ENCODE results near the gene ANKRD63.

ANKRD63 gene

GRCh38 chr15:40264321-40265153 lies 18.3 kb downstream of the ANKRD63 start:
- in situ Hi-C loops (cut with HindIII; ENCODE audit: low sequenced_read_pairs): loop anchor here (5.0 kb wide), 1 partner anchor 102 kb away; the partner anchor contains the start of gene BUB1B

- in situ Hi-C loops (cut with HindIII; ENCODE audit: low sequenced_read_pairs): loop anchor here (5.0 kb wide), 1 partner anchor 101 kb away; the partner anchor contains the start of gene BUB1B
These were observed 19.7 kb downstream of the ANKRD63 start for GRCh38 chr15:40263024-40263754.

- in situ Hi-C loops (cut with HindIII; ENCODE audit: low sequenced_read_pairs): no loop called here
These were observed 23.8 kb downstream of the ANKRD63 start for GRCh38 chr15:40259021-40259420.

GRCh38 chr15:40258544-40258943 lies 24.3 kb downstream of the ANKRD63 start:
- in situ Hi-C loops (cut with HindIII; ENCODE audit: low sequenced_read_pairs): no loop called here

GRCh38 chr15:40257656-40258450 lies 25.0 kb downstream of the ANKRD63 start:
- in situ Hi-C loops (cut with HindIII; ENCODE audit: low sequenced_read_pairs): no loop called here

GRCh38 chr15:40256638-40257235 lies 26.1 kb downstream of the ANKRD63 start:
- in situ Hi-C loops (cut with HindIII; ENCODE audit: low sequenced_read_pairs): no loop called here

GRCh38 chr15:40255033-40255432 lies 27.8 kb downstream of the ANKRD63 start:
- in situ Hi-C loops (cut with HindIII; ENCODE audit: low sequenced_read_pairs): no loop called here

GRCh38 chr15:40254452-40254851 lies 28.4 kb downstream of the ANKRD63 start:
- in situ Hi-C loops (cut with HindIII; ENCODE audit: low sequenced_read_pairs): no loop called here

- in situ Hi-C loops (cut with HindIII; ENCODE audit: low sequenced_read_pairs): no loop called here
These were observed 29.6 kb downstream of the ANKRD63 start for GRCh38 chr15:40253167-40253790.

GRCh38 chr15:40252438-40253166 lies 30.3 kb downstream of the ANKRD63 start:
- in situ Hi-C loops (cut with HindIII; ENCODE audit: low sequenced_read_pairs): no loop called here

GRCh38 chr15:40252141-40252437 lies 30.8 kb downstream of the ANKRD63 start:
- in situ Hi-C loops (cut with HindIII; ENCODE audit: low sequenced_read_pairs): no loop called here

- in situ Hi-C loops (cut with HindIII; ENCODE audit: low sequenced_read_pairs): no loop called here
These were observed 31.3 kb downstream of the ANKRD63 start for GRCh38 chr15:40251486-40252140.

- in situ Hi-C loops (cut with HindIII; ENCODE audit: low sequenced_read_pairs): no loop called here
These were observed 31.9 kb downstream of the ANKRD63 start for GRCh38 chr15:40250771-40251483.

GRCh38 chr15:40250304-40250656 lies 32.6 kb downstream of the ANKRD63 start:
- in situ Hi-C loops (cut with HindIII; ENCODE audit: low sequenced_read_pairs): no loop called here

- in situ Hi-C loops (cut with HindIII; ENCODE audit: low sequenced_read_pairs): no loop called here
These were observed 33.2 kb downstream of the ANKRD63 start for GRCh38 chr15:40249477-40250303.

- in situ Hi-C loops (cut with HindIII; ENCODE audit: low sequenced_read_pairs): no loop called here
These were observed 34.7 kb downstream of the ANKRD63 start for GRCh38 chr15:40248006-40248783.

- in situ Hi-C loops (cut with HindIII; ENCODE audit: low sequenced_read_pairs): no loop called here
These were observed 35.4 kb downstream of the ANKRD63 start for GRCh38 chr15:40247406-40247971.
